CD4-positive, alpha-beta T cell treated with Interleukin-15 for 4 hours (primary cell): ENCODE results near the gene PXDN.

Experiments
- DNase-seq: peaks from one replicate; pipeline ENCODE4 v3.0.0-alpha.2; 2020; ENCODE audit warnings: low spot score

PXDN gene

GRCh38 chr2:1663621-1664020 is 80.7 kb downstream of the PXDN start:
- no peak for DNase-seq

GRCh38 chr2:1662606-1663180 is 81.6 kb downstream of the PXDN start:
- DNase-seq = no peak

- no peak for DNase-seq
These were observed 82.3 kb downstream of the PXDN start for GRCh38 chr2:1661891-1662605.

GRCh38 chr2:1660656-1661640 is 83.4 kb downstream of the PXDN start:
- DNase-seq = no peak

GRCh38 chr2:1659951-1660565 is 84.3 kb downstream of the PXDN start:
- DNase-seq = no peak

- no peak for DNase-seq
These were observed 85.7 kb downstream of the PXDN start for GRCh38 chr2:1658394-1659151.

- no peak for DNase-seq
These were observed 87.1 kb downstream of the PXDN start for GRCh38 chr2:1656961-1657841.

- DNase-seq = no peak
These were observed 87.9 kb downstream of the PXDN start for GRCh38 chr2:1656326-1656960.

GRCh38 chr2:1655461-1655860 is 88.9 kb downstream of the PXDN start:
- no peak for DNase-seq

GRCh38 chr2:1654696-1655374 is 89.5 kb downstream of the PXDN start:
- DNase-seq = no peak

- DNase-seq = no peak
These were observed 90.2 kb downstream of the PXDN start for GRCh38 chr2:1653956-1654695.

GRCh38 chr2:1652034-1652790 is 92.1 kb downstream of the PXDN start:
- DNase-seq = no peak

- no peak for DNase-seq
These were observed 92.9 kb downstream of the PXDN start for GRCh38 chr2:1651121-1652033.

- DNase-seq = no peak
These were observed 94.0 kb downstream of the PXDN start for GRCh38 chr2:1650085-1650872.

GRCh38 chr2:1649103-1650084 is 94.9 kb downstream of the PXDN start:
- DNase-seq = no peak
